HepG2 (cell line): ENCODE measurements around the gene PYGB. TPM values are rescaled to one million over a fixed set of nuclear protein-coding genes. Genes with fewer than 3 reads are reported as not detected.

ENCODE experiments used
- CCDC6 ChIP-seq: sonication (generic); formaldehyde crosslinking; IDR thresholded peaks from 2 replicates; pipeline ENCODE4 v1.8.1; 2022; ENCODE audit warnings: mild to moderate bottlenecking, missing genetic modification reagents, moderate library complexity
- EED ChIP-seq: sonication (generic); formaldehyde crosslinking; IDR thresholded peaks from 2 replicates; pipeline ENCODE4 v1.5.0; 2020; ENCODE audit warnings: mild to moderate bottlenecking, missing genetic modification reagents
- KDM5A ChIP-seq: fragments of 200-600 bp; sonication (generic); IDR thresholded peaks from 2 replicates; pipeline ENCODE4 v1.7.0; 2018; ENCODE audit warnings: antibody characterized with exemption, mild to moderate bottlenecking, low read length, borderline replicate concordance
- NAIF1 ChIP-seq: sonication (generic); formaldehyde crosslinking; IDR thresholded peaks from 2 replicates; pipeline ENCODE4 v1.5.0; 2020; ENCODE audit warnings: mild to moderate bottlenecking, missing genetic modification reagents, borderline replicate concordance
- NR3C1 ChIP-seq: sonication (generic); formaldehyde crosslinking; IDR thresholded peaks from 2 replicates; pipeline ENCODE4 v1.4.0; 2020; ENCODE audit warnings: missing genetic modification reagents
- PLRG1 ChIP-seq: fragments of 450-650 bp; conservative IDR thresholded peaks from 2 replicates; pipeline ENCODE4 v1.6.1; 2016
- POLR2G ChIP-seq: fragments of 200-400 bp; formaldehyde crosslinking; IDR thresholded peaks from 2 replicates; pipeline ENCODE4 v1.6.1; 2018; ENCODE audit warnings: mild to moderate bottlenecking, low read depth, low read length, moderate library complexity
- RARA ChIP-seq: IDR thresholded peaks from 2 replicates; pipeline ENCODE4 v1.6.1; 2016; ENCODE audit warnings: missing genetic modification reagents, missing compliant biosample characterization
- SOX6 ChIP-seq, 2 experiments: fragments of 450-650 bp in 1 of 2; sonication (generic) in 1 of 2; formaldehyde crosslinking in 1 of 2; IDR thresholded peaks; 2 replicates each; pipeline versions ENCODE4 v1.4.0 to v1.6.1; 2017 to 2020; ENCODE audit warnings: antibody characterized with exemption in 1 of 2, mild to moderate bottlenecking in 1 of 2, missing genetic modification reagents in 1 of 2
- THAP11 ChIP-seq: IDR thresholded peaks from 2 replicates; pipeline ENCODE4 v1.6.1; 2016; ENCODE audit warnings: missing biosample characterization, missing genetic modification reagents
- U2AF1 ChIP-seq: fragments of 200-400 bp; formaldehyde crosslinking; optimal IDR thresholded peaks from 2 replicates; pipeline ENCODE3; 2017; ENCODE audit warnings: mild to moderate bottlenecking, low read depth, low read length
- ZBTB20 ChIP-seq: sonication (generic); formaldehyde crosslinking; IDR thresholded peaks from 2 replicates; pipeline ENCODE4 v1.8.1; 2023; ENCODE audit warnings: missing genetic modification reagents, low read depth, mild to moderate bottlenecking, borderline replicate concordance
- ZNF230 ChIP-seq: sonication (generic); formaldehyde crosslinking; IDR thresholded peaks from 2 replicates; pipeline ENCODE4 v1.4.0; 2020; ENCODE audit warnings: mild to moderate bottlenecking, missing genetic modification reagents
- ZNF260 ChIP-seq: sonication (generic); formaldehyde crosslinking; IDR thresholded peaks from 2 replicates; pipeline ENCODE4 v1.4.0; 2020; ENCODE audit warnings: missing genetic modification reagents, low read depth, mild to moderate bottlenecking, borderline replicate concordance
- ZNF549 ChIP-seq: sonication (generic); formaldehyde crosslinking; IDR thresholded peaks from 2 replicates; pipeline ENCODE4 v1.5.0; 2020; ENCODE audit warnings: missing genetic modification reagents
- polyA plus RNA-seq, 8 experiments: library from polyadenylated mRNA; depleted of rRNA in 3 of 8; stranded (reverse) in 7 of 8; unstranded in 1 of 8; fragments of >200 nt; fragmentation: Illumina TruSeq in 4 of 8; extraction: Trizol in 4 of 8; gene quantifications; 2 replicates each; pipeline versions ENCODE4 v1.2.1 to v1.2.3, GENCODE V29; 2011 to 2016; ENCODE audit warnings: low read depth in 4 of 8, missing spikeins in 1 of 8, mixed read lengths in 1 of 8; ENCODE audit not compliant: insufficient read depth in 1 of 8
- total RNA-seq, 5 experiments: library from RNA; depleted of rRNA; stranded (reverse); fragments of >200 nt; fragmentation: Illumina TruSeq; extraction: Trizol; gene quantifications; 2 replicates each; pipeline ENCODE4 v1.2.3, GENCODE V29; 2016; ENCODE audit warnings: low read depth in 1 of 5
- TF ChIP-seq, protein P1 (sequence below): sonication (generic); formaldehyde crosslinking; IDR thresholded peaks from 2 replicates; pipeline ENCODE4 v1.4.0; 2020; ENCODE audit warnings: mild to moderate bottlenecking, missing genetic modification reagents
- TF ChIP-seq, protein P2 (sequence below): sonication (generic); formaldehyde crosslinking; IDR thresholded peaks from 2 replicates; pipeline ENCODE4 v1.4.0; 2020; ENCODE audit warnings: missing genetic modification reagents
- TF ChIP-seq, protein P3 (sequence below): sonication (generic); formaldehyde crosslinking; IDR thresholded peaks from 2 replicates; pipeline ENCODE4 v1.4.0; 2020; ENCODE audit warnings: missing genetic modification reagents

Gene PYGB
- total and polyA plus RNA-seq, 2 of the 13 experiments (the other 11 are each of a cell fraction or from before 2014, with no cell fraction given) = 24.2 to 86.3 TPM

DNA sequence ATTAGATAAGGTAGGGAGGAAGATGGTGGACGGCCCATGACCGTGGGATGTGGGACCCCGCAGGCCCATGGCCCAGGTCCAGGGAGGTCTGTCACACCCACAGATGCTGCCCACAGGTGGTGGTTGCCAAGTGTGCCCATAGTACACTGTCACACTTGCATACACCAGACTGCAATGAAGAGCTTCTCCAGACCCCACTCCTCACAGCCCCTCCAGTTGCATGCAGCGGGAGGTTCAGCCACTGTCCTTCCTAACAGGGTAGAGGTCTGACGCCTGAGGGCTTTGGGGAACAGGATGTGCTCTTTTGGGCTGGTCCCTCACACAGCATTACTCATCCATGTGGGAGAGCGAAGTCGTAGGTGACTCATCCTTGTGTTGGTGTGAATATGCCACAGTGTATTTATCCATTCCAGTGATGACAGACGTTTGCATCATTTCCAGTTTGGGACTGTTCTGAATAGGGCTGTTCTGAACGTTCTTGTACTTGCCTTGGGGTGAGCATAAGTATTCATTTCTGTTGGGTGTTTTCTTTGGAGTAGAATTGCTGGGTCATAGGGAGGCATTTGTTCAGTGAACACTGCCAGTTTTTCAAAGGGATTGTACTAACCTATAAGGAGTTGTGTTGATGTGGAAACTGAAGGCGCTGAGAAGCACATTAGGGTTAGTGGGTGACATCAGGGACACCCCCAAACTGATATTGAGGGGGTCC, 10.1 kb upstream of the PYGB start (continued):
- TF ChIP-seq POLR2G (peak; percentile 55; the same call in 1 of the 2 replicates), U2AF1 (no peak), ZBTB20 (no peak), PLRG1 (no peak), SOX6 (IDR thresholded peaks at IDR 0.05) (no peak), SOX6 (CRISPR knock-in tag; IDR thresholded peaks at IDR 0.05) (peak; percentile 70), ZNF549 (CRISPR knock-in tag) (no peak), EED (CRISPR knock-in tag) (no peak), THAP11 (peak; percentile 75), NR3C1 (CRISPR knock-in tag) (no peak), CCDC6 (CRISPR knock-in tag) (peak; percentile 65), RARA (CRISPR knock-in tag) (peak; percentile 24; the same call in 1 of the 2 replicates), ZNF260 (CRISPR knock-in tag) (no peak), NAIF1 (CRISPR knock-in tag) (no peak), ZNF230 (no peak), KDM5A (no peak)
- TF ChIP-seq, protein P1, sequence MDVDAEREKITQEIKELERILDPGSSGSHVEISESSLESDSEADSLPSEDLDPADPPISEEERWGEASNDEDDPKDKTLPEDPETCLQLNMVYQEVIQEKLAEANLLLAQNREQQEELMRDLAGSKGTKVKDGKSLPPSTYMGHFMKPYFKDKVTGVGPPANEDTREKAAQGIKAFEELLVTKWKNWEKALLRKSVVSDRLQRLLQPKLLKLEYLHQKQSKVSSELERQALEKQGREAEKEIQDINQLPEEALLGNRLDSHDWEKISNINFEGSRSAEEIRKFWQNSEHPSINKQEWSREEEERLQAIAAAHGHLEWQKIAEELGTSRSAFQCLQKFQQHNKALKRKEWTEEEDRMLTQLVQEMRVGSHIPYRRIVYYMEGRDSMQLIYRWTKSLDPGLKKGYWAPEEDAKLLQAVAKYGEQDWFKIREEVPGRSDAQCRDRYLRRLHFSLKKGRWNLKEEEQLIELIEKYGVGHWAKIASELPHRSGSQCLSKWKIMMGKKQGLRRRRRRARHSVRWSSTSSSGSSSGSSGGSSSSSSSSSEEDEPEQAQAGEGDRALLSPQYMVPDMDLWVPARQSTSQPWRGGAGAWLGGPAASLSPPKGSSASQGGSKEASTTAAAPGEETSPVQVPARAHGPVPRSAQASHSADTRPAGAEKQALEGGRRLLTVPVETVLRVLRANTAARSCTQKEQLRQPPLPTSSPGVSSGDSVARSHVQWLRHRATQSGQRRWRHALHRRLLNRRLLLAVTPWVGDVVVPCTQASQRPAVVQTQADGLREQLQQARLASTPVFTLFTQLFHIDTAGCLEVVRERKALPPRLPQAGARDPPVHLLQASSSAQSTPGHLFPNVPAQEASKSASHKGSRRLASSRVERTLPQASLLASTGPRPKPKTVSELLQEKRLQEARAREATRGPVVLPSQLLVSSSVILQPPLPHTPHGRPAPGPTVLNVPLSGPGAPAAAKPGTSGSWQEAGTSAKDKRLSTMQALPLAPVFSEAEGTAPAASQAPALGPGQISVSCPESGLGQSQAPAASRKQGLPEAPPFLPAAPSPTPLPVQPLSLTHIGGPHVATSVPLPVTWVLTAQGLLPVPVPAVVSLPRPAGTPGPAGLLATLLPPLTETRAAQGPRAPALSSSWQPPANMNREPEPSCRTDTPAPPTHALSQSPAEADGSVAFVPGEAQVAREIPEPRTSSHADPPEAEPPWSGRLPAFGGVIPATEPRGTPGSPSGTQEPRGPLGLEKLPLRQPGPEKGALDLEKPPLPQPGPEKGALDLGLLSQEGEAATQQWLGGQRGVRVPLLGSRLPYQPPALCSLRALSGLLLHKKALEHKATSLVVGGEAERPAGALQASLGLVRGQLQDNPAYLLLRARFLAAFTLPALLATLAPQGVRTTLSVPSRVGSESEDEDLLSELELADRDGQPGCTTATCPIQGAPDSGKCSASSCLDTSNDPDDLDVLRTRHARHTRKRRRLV = no peak
- TF ChIP-seq, protein P2, sequence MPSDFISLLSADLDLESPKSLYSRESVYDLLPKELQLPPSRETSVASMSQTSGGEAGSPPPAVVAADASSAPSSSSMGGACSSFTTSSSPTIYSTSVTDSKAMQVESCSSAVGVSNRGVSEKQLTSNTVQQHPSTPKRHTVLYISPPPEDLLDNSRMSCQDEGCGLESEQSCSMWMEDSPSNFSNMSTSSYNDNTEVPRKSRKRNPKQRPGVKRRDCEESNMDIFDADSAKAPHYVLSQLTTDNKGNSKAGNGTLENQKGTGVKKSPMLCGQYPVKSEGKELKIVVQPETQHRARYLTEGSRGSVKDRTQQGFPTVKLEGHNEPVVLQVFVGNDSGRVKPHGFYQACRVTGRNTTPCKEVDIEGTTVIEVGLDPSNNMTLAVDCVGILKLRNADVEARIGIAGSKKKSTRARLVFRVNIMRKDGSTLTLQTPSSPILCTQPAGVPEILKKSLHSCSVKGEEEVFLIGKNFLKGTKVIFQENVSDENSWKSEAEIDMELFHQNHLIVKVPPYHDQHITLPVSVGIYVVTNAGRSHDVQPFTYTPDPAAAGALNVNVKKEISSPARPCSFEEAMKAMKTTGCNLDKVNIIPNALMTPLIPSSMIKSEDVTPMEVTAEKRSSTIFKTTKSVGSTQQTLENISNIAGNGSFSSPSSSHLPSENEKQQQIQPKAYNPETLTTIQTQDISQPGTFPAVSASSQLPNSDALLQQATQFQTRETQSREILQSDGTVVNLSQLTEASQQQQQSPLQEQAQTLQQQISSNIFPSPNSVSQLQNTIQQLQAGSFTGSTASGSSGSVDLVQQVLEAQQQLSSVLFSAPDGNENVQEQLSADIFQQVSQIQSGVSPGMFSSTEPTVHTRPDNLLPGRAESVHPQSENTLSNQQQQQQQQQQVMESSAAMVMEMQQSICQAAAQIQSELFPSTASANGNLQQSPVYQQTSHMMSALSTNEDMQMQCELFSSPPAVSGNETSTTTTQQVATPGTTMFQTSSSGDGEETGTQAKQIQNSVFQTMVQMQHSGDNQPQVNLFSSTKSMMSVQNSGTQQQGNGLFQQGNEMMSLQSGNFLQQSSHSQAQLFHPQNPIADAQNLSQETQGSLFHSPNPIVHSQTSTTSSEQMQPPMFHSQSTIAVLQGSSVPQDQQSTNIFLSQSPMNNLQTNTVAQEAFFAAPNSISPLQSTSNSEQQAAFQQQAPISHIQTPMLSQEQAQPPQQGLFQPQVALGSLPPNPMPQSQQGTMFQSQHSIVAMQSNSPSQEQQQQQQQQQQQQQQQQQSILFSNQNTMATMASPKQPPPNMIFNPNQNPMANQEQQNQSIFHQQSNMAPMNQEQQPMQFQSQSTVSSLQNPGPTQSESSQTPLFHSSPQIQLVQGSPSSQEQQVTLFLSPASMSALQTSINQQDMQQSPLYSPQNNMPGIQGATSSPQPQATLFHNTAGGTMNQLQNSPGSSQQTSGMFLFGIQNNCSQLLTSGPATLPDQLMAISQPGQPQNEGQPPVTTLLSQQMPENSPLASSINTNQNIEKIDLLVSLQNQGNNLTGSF (CRISPR knock-in tag) = no peak
- TF ChIP-seq, protein P3, sequence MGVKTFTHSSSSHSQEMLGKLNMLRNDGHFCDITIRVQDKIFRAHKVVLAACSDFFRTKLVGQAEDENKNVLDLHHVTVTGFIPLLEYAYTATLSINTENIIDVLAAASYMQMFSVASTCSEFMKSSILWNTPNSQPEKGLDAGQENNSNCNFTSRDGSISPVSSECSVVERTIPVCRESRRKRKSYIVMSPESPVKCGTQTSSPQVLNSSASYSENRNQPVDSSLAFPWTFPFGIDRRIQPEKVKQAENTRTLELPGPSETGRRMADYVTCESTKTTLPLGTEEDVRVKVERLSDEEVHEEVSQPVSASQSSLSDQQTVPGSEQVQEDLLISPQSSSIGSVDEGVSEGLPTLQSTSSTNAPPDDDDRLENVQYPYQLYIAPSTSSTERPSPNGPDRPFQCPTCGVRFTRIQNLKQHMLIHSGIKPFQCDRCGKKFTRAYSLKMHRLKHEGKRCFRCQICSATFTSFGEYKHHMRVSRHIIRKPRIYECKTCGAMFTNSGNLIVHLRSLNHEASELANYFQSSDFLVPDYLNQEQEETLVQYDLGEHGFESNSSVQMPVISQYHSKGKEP (CRISPR knock-in tag) = no peak
